AG09309 (cell line): ENCODE data around the gene SNCAIP.

Experiments used
- DNase-seq: peaks from one replicate; pipeline ENCODE4 v3.0.0-alpha.2; 2010; ENCODE audit warnings: low read depth
- H3K4me3 ChIP-seq: 2 replicates; pipeline ENCODE4 v1.5.1; 2011; ENCODE audit warnings: mild to moderate bottlenecking, low read depth, low read length, moderate library complexity; ENCODE audit not compliant: control insufficient read depth
- CTCF ChIP-seq: IDR thresholded peaks from 2 replicates; pipeline ENCODE4 v1.5.1; 2011; ENCODE audit warnings: mild to moderate bottlenecking, low read depth, low read length, inconsistent platforms; ENCODE audit not compliant: insufficient read depth, control insufficient read depth; ENCODE audit errors: missing control alignments

Gene SNCAIP

DNA sequence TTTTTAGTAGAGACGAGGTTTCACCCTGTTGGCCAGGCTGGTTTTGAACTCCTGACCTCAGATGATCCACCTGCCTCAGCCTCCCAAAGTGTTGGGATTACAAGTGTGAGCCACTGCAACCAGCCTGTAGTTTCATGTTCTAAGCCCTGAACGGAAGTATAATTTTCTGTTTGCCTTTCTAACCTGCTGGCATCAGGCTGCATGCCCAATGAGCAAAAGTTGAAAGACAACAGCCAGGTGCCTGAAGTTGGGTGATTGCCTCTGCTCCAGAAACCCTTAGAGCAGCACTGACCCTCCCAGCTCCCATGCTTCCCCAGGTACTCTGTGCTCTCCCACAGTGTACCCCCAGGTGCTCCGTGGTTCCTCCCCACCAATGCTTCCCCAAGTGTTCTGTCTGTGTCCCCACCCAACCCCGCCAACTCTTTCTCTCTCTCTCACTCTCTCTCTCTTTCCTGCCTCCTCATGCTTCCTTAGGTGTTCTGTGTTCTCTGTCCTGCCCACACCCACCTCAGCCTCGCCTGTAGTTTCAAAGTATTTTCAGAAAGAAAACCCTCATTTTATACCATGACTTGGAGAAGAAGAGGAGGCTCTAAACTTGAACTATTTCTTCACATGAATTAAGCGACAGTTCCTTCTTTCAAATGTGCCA is 145.3 kb downstream of the SNCAIP start:
- no peak for DNase-seq
- TF ChIP-seq CTCF = no peak
- no peak overlapping the region for H3K4me3 ChIP-seq

DNA sequence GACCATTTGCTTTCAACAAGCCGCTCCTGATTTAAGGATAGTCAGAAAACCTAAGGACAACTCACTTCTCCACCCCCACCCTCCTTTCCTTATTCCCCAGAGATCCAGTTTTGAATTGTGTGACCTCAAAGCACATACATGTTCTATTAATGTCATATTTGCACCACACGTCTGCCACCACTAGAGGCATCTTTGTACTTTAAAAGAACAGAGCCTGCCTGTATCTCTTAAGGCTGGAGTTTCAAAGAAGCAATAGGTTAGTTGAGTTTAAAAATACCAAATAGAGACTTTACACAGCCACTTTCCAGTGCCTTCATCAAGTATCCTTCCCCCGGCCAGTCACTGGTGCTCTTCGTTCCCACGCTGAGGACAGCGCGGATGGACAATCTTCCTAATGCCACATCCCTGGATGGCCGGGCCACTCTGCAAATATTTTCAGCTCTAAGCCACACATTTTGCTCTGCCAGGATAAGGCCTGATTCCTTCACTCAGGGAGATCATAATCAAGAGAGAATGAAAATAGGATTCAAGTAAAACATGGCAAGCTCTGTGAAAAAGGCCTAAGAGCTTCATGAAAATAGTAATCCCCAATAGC is 146.3 kb downstream of the SNCAIP start:
- DNase-seq = no peak

DNA sequence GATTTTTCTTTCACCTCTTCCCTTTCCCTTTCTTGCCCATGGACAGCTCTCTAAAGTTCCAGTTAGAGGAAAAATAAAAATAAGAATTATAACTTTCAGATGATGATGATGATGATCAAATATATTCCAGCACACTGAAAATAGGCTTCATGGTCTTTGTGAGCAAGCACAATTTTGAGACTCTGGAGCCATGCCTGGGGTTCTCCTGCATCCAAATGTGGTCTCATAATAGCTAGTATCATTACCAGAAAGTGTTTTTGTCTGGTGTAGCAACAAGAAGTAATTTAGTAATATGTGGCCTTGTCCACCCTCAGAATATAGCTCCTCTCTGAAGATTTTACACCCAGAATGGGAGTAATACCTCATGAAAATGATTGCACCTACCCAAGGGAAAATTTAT is 150.4 kb downstream of the SNCAIP start:
- no peak for TF ChIP-seq CTCF
- no peak overlapping the region for H3K4me3 ChIP-seq
- DNase-seq = no peak

More for the DNA sequence above, 146.3 kb downstream of the SNCAIP start:
- no peak overlapping the region for H3K4me3 ChIP-seq
- TF ChIP-seq CTCF = peak; percentile 54

- peak; percentile 93 for DNase-seq
- H3K4me3 ChIP-seq = no peak overlapping the region
- no peak for TF ChIP-seq CTCF
Measured at GRCh38 chr5:122463221-122463620, 151.2 kb downstream of the SNCAIP start.

DNA sequence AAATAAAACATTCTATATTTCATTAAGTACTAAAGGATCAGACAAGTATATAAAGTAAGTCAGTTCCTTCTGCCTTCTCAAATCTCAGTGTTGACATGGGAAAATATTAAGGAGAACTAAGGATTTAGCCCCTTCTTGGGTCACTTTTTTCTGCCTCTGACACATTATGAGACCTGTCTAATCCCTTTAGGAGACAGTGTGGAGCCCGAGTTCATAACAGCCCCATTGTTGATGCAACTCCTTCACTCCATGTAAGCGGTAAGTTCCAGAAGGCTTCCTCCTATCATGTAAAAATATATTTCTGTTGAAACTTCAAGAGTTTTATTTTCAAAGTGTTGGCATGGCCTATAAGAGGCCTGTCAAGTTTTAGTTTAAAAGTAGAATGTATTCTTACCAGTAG is 152.2 kb downstream of the SNCAIP start:
- H3K4me3 ChIP-seq = no peak overlapping the region
- no peak for TF ChIP-seq CTCF
- no peak for DNase-seq

DNA sequence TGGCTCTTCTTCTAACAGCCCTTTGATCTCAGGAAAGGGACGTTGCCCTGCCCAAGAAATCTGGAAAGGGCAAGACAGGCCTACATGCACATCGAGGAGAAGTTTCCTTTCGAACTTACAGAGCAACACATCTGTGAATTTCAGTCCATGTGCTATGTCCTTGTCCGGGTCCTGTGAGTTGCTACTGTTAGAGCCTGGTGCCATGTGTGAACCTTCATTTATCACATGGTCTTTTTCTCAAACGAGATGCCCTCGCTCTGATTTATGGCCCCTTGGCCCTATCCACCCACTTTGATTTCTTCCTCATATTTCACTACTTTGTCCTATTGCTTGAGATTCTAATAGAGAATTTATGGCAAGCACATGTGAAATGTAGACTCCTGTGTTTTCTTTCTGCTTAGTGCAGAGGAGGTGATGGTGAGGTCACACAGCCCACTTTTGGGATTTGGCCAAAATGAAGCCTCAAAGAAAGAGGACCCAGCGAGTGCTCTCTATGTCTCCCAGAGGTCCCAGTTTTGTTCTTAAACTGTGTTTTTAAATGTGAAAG is 153.1 kb downstream of the SNCAIP start:
- H3K4me3 ChIP-seq = no peak overlapping the region
- TF ChIP-seq CTCF = no peak
- DNase-seq = no peak
